Measurements from ENCODE around the gene GPR107. TPM values are rescaled to one million over a fixed set of nuclear protein-coding genes. Genes with fewer than 3 reads are reported as not detected.

The GPR107 gene
- total and polyA plus RNA-seq, 2 of the 8 experiments (the other 6 are each of a cell fraction or from before 2014, with no cell fraction given), result 19.3 to 30.7 TPM

- TF ChIP-seq ATF2 (IDR thresholded peaks at IDR 0.05; ENCODE audit: low read length), result no peak
- no peak for TF ChIP-seq CREB1 (IDR thresholded peaks at IDR 0.05)
- TF ChIP-seq CTBP2 (IDR thresholded peaks at IDR 0.05; ENCODE audit: borderline replicate concordance, insufficient read depth, insufficient read length, low read length), result no peak
Measured at GRCh38 chr9:130058154-130058553, 4.4 kb downstream of the GPR107 start (continued).
